HG02981 (cell line): ENCODE results near the gene WBP1L.
"Not testable (repeated sequence)": the region's sequence is repeated elsewhere in the genome, so short reads cannot be mapped to it uniquely, and the experiment has no call there.

Experiments
- ATAC-seq: cut with Tn5 transposase; IDR thresholded peaks from one replicate; pipeline ENCODE4 v1.9.1; 2021; ENCODE audit warnings: mild to moderate bottlenecking, moderate library complexity; ENCODE audit not compliant: unreplicated experiment

WBP1L gene

DNA sequence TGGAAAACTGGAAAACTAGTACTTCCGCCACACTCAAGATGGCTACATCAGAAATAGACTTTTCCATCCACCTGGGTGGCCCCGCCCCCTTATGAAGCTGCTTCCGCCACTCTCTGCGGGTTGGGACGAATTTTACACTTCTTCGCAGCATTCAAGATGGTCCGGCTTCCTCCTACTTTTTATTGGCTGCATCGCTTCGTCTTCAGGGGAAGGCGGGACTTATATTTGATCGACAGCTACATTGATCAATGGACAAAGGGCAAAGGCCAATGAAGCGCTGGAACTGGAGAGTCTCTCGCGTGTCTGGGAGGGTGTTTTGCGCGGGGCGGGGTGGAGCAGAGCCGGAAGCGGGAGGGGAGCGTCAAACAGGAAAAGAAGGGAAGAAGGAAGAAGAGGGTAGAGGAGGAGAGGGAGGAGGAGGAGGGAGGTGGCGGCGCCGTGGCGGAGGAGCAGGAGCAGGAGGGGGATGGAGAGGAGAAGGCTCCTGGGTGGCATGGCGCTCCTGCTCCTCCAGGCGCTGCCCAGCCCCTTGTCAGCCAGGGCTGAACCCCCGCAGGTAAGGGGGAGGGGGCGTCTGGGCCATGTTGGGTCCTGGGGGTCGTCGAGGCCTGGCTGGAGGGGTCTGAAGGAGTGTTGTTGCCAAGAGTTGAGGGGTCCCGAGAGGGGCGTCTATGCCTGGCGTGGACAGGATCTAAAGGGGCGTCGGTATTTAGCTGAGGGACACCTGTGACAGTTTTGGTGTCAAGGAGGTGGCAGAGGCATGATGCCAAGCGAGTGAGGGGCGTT is at the start of gene WBP1L:
TSS of gene WBP1L (plus strand) at position 361 of the 786 bp plus-strand sequence. CDS start at position 467, 106 bp downstream.
- ATAC-seq = peak; percentile 97

DNA sequence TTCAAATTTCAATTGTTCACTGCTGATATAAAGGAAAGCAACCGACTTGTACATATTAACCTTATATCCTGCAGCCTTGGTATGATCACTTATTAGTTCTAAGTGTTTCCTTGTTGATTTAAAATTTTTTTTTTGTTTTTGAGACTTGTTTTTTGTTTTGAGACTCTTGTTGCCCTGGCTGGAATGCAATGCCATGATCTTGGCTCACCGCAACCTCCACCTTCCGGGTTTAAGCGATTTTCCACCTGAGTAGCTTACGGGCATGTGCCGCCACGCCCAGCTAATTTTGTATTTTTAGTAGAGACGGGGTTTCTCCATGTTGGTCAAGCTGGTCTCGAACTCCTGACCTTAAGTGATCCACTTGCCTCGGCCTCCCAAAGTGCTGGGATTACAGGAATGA is 48.3 kb upstream of the WBP1L start:
- ATAC-seq = not testable (repeated sequence)

DNA sequence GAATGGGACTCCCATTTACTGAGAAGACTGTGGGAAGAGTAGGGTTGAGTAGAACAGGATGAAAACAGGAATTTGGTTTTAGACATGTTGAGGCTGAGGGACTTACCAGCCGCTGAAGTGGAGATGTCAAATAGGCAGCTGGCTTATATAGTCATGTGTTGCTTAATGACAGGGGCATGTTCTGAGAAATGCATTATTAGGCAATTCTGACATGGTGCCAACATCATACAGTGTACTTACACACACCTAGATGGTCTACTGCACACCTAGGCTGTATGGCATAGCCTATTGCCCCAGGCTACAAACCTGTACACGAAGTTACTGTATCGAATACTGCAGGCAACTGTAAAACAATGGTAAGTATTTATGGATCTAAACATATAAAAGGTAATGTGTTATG is 47.0 kb upstream of the WBP1L start:
- ATAC-seq = no peak

DNA sequence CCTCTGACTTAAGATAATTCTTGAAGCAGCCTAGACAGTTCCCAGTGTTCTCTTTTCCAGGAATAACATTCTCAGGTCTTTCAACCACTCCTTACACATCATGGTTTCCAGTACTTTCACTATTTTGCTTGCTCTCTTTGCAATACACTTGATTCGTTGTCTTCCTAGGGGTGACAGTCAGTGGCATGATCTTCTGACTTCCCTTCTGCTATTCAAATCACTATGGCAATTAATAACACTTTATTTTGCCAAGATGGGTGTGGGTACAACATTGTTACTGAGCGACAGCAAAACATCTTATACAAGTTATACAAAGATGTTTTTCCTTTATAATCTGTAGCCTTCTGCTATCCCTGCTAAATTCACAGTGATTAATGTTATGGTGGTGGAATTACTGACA is 44.9 kb upstream of the WBP1L start:
- no peak for ATAC-seq

DNA sequence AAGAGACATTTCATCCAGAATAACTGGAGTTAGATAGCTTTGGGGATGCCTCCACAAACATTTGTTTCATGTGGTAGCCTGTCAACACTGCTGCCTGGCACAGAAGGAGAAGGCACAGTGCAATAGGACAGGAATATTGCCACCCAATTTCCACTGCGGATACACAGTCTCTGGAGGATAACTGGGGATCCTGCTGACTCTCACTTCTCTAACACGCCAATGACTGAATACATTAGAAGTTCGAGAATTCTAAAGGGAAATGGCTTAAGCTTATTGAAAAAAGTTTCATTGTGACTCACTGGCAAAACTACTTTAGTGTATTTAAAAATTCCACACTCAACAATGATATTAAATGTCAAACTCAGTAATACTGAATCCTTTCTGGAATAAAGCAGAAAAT is 42.5 kb upstream of the WBP1L start:
- no peak for ATAC-seq

DNA sequence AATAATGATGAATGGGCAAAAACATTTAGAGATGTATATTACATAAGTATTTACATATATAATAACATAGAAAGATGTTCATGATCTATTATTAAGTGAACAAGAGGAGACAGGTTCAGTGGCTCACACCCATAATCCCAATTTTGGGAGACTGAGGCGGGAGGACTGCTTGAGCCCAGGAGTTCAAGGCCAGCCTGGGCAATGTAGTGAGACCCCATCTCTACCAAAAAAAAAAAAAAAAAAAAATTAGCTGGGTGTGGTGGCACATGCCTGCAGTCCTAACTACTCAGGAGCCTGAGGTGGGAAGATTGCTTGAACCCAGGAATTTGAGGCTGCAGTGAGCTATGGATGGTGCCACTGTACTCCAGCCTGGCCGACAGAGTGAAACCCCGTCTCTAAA is 42.0 kb upstream of the WBP1L start:
- ATAC-seq = no peak

DNA sequence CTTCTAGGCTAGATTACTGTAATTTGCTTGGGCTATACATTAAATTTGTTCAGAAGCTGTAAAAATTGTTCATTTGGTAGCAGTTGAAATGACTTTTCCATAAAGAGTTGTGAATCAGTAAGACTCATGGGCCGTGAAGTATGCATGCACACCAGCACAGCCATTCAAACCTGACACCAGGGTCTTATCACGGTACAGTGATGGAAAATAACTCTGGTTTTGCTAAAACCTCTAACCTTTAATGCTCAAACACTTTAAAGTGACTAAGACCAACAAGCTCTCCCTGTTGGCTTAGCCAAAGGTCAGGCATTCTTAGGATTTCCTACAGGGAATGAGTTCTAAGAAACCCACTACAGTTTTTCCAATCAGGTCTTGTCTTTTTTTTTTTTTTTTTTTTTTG is 41.0 kb upstream of the WBP1L start:
- ATAC-seq = no peak

DNA sequence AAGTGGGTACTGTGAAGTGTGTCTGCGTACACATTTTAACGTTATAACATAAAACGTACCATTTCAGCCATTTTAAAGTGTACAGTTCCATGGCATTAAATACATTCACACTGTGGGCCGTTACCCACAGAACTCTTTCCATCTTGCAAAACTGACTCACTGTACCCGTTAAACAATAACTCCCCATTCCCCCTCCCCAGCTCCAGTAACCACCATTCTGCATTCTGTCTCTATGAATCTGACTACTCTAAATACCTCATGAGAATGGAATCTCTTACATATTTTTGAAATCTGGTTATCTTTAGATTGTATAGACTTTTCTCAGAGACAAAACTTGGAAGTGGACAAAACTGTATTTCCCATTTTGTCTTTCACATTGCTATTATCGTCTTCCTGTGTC is 38.8 kb upstream of the WBP1L start:
- ATAC-seq = no peak

DNA sequence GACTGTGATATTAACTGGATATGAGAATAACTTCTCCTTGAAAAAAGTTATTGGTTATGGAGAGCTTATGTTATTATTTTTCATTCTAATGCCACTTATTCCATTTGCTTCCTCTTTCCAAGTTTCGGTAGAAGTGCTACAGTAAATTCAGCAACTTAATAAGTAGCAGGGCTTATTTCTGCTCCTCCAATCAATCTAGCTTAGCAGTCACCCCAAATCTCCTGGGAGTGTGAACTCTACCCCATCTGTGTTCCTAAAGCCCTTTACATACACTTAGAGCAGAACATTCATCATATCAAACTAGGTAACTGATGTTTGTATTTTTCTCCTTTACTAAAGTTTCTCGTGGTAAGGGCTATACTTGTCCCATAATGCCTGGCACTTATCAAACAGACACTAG is 38.2 kb upstream of the WBP1L start:
- no peak for ATAC-seq

DNA sequence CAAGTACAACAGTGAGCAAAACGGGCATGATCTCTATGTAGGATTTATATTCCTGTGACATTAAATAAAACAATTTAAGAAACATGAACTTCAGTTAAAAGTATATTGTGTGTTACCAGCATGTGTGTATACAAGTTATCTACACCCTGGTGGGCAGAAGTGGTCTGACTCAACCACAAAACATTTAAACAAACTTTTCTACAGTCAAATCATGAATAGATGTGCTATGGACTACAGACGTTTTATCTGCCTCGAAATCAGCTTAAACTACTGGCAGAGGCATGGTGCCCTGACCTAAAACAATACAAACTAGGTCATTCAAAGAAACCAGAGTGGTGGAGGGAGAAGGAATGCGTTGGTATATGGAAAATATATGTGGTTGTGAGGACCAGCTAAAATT is 33.1 kb upstream of the WBP1L start:
- no peak for ATAC-seq

DNA sequence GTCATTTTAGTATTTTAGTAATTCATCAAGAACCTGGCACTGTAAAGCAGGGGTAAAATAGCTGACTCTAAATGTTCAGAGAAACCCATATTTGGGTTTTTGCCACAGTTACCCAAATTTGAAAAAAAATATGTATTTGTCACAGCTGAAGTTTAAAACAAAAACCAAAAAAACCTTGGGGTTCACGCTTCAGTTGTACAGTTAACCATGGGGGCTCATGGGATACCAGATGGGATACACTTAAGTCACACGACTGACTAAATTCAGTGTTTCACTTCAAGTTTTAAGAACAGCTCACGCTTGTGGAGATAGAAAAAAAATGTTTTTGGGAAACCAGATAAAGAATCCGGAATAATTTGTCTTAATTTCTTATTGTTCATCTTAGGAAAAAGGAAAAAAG is 31.7 kb upstream of the WBP1L start:
- no peak for ATAC-seq

DNA sequence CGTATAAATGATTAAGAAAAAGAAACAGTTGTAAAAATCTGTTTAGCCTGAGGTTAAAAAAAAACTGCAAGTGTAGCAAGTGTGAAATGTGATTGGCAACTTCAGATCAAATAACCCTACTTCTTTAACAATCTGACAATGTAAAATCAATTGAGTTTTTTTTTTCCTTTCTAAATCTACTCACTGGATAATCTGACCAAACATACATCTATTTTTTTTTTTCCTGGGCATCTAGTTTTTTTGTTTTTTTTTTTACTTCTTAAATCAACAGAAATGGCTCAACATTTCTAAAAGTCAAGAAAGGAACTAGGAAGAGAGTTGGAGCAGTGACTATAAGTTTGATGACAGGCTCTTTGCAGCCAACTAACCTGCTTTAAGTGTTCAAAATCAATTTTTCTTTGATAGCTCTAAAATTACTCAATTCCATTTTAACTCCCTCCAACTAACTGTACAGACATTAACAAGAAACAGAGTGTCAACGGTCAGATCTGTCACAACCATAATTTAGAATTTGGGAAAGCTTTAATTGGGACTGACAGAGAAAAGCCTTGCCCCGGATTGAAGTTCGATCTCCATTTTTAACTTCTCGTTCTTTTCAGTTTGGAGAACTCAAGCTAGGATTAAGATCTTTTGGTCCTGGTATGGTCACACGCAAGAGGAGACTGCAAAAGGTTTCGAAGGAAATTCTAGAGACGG is 30.8 kb upstream of the WBP1L start:
- no peak for ATAC-seq

DNA sequence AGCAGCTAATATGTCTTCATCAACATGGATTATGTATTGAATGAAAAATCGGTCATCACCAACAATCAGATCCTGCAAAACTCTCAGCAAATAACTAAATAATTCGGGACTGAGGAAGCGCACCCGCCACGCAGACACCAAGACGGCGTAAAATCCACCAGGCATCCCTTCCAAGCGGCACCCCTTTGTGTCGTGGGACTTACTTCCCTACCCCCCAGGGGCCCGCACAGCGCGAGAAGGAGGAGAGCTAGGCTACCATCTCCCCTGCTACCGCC is 30.3 kb upstream of the WBP1L start:
- ATAC-seq = peak; percentile 38

DNA sequence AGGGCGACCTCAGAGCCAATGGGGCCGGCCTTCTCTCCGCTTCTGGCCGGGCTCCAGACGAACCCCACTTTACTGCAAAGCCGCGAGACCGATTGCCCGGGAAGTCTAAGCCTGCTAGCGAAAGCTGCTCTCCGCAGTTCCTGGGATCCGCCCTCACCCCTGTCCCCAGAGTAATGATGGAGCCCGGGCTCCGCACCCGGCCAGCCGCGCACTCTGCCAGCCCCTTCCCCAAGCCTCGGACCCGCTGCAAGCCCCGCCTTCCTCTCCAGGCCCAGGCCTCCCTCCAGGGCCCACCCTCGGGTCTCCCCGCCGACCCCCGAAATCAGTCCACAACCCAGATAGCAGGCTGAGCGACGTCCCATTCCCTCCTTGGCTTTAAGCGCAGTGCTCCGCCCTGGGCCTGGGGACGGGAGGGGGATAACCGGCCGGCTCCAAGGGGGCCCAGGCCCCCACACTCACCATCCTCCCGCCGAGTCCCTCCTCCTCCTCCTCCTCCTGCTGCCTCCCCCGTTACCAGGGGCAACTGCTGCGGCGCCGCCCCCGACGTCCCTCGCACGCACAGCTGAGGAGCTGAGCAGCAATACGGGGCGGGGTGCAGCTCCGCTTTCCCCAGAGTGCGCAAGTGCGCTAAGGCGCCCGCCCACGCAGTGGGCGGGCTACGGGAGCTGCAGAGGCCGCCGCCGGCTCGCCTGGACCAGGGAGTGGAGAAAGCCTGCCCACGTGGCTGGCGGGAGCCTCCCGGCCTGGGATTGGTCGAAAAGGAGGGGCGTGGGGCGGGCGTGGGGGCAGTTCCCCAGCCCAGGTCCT is 29.7 kb upstream of the WBP1L start, which contains the start of gene ARL3:
TSS of gene ARL3 (minus strand) at position 584 of the 807 bp plus-strand sequence. CDS start at position 462, 122 bp downstream.
- ATAC-seq = peak; percentile 79

DNA sequence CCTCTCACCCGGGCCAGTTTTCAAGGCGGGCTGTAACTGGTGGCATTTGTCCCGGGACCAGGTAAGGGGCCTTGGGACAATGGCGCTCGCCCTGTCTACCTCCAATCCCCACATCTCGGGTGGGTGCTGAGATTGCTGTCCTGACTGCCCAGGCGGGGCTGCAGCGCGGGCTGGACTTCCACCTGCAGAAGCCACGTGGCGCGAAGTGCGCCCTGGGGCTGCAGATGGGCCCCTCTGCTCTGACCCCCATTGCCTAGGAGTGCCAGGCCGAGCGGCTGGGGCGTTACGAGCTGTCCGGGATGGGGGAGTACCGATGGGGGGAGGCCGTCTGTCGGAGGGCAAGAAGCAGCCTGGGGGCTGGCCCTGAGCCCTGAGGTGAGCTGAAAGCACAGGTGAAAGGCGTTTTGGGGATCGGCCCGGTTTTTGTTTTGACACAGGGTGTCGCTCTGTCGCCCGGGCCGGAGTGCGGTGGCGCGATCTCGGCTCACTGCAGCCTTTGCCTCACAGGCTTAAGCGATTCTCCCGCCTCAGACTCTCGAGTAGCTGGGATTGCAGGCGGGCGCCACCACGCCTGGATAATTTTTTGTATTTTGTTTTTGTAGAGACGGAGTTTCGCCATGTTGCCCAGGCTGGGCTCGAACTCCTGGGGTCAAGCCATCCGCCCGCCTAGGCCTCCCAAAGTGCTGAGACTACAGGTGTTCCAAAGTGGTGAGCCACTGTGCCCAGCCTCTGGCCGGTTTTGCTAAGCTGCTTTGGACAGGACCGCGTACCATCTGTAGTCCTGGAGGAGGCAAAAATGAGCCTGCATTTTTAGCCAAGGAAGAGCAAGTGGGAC is 28.9 kb upstream of the WBP1L start, which contains the start of gene SFXN2:
TSS of gene SFXN2 (plus strand) at position 16 of the 835 bp plus-strand sequence. CDS start 12,001 bp downstream, outside the sequence.
- peak; percentile 17 for ATAC-seq

DNA sequence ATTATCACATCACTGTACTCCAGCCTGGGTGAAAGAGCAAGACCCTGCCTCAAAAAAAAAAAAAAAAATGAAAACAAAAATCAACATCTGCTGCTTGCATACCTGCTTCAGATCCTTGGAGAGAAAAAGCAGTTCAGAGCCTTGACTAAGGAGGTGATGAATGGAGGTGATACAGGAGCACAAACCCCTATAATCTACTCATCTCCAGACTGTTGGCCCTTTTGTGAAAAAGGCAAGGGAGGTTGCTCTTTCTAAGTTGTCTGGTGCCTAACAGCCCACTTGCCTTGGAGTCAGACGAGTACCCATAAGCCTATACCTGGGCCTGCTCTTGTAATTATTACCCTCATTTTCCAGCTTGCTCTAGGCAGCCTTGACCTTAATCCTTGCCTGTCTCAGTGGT is 27.9 kb upstream of the WBP1L start:
- no peak for ATAC-seq

DNA sequence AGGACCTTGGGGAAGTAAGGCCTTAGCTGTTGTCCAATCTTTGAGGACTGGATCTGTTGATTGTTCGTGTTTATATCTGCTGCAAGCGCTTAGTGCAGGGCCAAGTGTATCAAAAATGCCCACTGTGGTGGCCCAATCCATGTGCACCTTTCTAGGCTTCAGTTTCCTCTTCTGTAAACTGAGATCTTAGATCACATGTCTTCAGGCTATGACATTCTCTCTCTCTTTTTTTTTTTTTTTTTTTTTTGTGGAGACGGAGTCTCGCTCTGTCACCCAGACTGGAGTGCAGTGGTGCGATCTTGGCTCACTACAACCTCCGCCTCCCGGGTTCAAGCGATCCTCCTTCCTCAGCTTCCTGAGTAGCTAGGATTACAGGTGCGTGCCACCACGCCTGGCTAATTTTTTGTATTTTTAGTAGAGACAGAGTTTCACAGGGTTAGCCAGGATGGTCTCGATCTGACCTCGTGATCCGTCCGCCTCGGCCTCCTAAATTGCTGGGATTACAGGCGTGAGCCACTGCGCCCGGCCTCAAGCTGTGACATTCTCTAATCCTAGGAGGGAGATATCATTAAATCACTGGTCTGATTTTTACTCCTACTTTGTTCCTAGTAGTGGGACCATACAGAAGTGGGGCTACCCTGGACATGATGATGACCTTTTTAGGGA is 26.7 kb upstream of the WBP1L start:
- ATAC-seq = not testable (repeated sequence)

DNA sequence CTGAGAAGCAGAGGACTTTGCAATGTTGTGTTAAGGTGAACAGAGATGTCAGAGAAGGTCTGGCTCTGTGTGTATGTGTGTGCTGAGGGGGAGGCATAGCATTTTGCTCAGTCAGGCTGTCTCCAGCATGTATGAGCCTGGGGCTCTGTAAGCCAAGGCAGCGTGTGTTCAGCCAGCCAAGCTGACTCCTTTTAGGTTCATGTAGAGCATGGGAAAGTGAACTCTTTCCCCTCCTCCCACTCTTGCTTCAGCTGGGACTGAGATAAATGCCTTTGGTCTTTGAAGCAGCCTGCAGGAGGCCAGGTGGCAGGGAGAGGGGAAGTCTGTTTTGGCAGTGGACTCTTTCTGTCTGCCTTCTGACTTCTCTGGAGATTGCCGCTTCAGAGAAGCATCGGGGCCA is 25.5 kb upstream of the WBP1L start:
- no peak for ATAC-seq

DNA sequence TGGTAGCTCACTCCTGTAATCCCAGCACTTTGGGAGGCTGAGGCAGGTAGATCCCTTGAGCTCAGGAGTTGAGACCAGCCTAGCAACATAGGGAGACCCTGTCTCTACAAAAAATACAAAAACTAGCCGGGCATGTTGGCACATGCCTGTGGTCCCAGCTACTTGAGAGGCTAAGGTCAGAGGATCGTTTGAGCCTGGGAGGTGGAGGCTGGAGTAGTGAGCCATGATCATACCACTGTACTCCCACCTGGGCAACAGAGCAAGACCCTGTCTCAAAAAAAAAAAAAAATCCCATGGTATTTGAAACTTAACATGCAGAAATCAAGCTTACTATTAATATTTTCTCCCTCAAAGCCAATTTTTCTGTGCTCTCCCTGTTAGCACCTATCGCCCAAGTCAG is 23.4 kb upstream of the WBP1L start:
- no peak for ATAC-seq

DNA sequence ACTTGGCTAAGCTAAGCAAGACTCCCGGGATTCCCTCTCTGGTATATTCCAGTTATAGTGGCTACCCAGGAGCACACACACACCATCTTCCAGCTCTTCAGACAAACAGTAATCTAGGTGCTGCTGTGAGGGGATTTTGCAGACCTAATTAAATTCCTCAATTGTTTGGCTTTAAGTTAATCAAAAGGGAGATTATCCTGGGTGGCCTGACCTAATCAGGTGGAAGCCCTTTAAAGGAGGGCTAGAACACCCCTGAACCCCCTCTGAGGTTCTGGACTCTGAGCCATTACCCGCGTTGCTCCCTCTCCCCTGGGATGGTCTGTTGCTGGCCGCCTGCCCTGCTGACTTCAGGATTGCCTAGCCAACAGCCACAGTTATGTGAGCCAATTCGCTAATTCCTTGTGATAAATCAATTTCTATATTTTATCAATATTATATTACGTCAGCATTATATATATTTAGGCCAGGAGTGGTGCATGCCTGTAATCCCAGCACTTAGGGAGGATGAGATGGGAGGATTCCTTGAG is 22.9 kb upstream of the WBP1L start:
- ATAC-seq = no peak
